ENCODE measurements around the gene MAD2L1. TPM values are rescaled to one million over a fixed set of nuclear protein-coding genes. Genes with fewer than 3 reads are reported as not detected.
"Not testable (repeated sequence)": the region's sequence is repeated elsewhere in the genome, so short reads cannot be mapped to it uniquely, and the experiment has no call there.

Gene MAD2L1
- total RNA-seq, 2 experiments from 2014 or later: 92.0 to 96.6 TPM

DNA sequence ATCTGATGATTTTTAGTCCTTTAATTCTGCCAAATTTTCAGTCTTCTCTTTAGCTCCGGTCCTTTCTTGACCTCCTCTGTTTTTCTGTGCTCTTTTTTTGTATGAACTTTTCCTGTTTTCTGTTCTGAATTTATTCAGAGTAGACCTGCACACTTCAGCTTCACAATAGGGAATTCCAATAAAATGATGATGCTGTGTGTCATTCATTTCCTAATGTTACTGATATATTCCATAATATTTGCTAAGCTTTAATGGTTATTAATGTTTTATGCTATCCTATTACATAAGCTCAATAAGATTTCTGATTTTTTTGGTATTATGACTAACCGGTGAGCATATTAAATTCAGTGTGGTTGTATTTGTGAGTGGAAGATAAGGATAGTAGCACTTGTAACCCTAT, 13.9 kb upstream of the MAD2L1 start:
- Mint-ChIP-seq H3K4me1 (ENCODE audit: low read depth) (no peaks in the 10 kb centered on the region), H3K27me3 (no peaks in the 10 kb centered on the region), H3K9me3 (no peaks in the 10 kb centered on the region), H3K36me3 (no peaks in the 10 kb centered on the region), H3K4me3 (no peak overlapping the region), H3K27ac (no peak overlapping the region)
- CTCF ChIA-PET: no interaction called here
- POLR2A ChIA-PET: no interaction called here
- no peak for DNase-seq
- intact Hi-C loops (cut with micrococcal nuclease): no loop called here

DNA sequence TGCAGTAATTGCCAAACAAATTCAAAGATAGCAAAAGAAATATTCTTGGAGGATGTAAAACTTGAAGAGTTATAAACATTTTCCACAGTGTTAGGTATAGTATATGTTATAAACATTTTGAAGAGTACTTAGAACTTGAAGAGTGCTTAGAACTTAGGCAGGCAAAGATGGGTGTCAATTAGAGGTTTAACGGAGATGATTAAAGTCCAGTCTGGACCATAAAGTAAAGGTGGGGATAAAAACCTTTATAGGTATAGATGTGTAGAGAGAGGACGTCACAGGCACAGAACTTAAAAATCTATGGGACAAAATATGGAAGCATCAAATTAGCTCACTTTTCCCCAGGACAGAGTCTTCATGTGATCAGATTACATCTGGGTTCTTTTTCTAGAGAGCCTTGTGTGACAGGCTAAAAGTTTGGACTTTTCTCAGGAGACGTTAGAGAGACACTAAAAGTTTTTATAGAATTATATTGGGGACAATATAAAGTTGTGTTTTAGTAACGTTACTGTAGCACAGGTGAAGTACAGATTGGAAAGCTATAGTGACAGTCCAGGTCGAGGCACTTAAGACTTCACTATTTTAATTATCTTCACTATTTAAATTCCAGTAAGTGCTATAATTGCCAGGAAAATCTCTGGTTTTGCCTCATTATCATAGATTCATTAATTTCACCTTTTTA, 13.3 kb upstream of the MAD2L1 start:
- DNase-seq: no peak
- Mint-ChIP-seq H3K27ac (no peak overlapping the region), H3K9me3 (no peaks in the 10 kb centered on the region), H3K27me3 (no peaks in the 10 kb centered on the region), H3K36me3 (no peaks in the 10 kb centered on the region), H3K4me1 (ENCODE audit: low read depth) (no peaks in the 10 kb centered on the region), H3K4me3 (no peak overlapping the region)
- ChIA-PET POLR2A (no interaction called here), CTCF (no interaction called here)
- intact Hi-C loops (cut with micrococcal nuclease): no loop called here

DNA sequence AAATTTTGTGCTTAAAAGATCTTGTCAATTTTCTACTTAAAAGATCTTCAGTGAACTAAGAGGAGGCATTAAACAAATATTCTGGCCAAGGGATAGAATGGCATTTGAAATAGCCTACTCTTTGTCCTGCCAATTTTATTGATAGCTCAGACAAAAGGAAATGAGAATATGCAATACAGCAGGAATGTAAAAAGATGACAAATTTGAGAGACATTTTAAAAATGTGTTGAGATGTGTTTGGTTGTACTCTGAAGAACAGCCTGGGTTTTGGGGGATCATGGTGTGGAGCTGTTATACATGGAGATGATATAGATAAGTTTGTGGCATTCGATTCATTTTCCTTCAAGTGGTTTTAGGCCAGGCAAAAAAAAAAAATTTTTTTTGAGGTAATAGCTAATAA, 11.6 kb upstream of the MAD2L1 start:
- ChIA-PET CTCF (no interaction called here), POLR2A (no interaction called here)
- no peaks in the 10 kb centered on the region for H3K27me3 Mint-ChIP-seq
- no peak overlapping the region for H3K27ac Mint-ChIP-seq
- intact Hi-C loops (cut with micrococcal nuclease): no loop called here
- no peak overlapping the region for H3K4me3 Mint-ChIP-seq
- no peaks in the 10 kb centered on the region for H3K9me3 Mint-ChIP-seq
- no peaks in the 10 kb centered on the region for H3K36me3 Mint-ChIP-seq
- no peak for DNase-seq
- H3K4me1 Mint-ChIP-seq (ENCODE audit: low read depth): no peaks in the 10 kb centered on the region

DNA sequence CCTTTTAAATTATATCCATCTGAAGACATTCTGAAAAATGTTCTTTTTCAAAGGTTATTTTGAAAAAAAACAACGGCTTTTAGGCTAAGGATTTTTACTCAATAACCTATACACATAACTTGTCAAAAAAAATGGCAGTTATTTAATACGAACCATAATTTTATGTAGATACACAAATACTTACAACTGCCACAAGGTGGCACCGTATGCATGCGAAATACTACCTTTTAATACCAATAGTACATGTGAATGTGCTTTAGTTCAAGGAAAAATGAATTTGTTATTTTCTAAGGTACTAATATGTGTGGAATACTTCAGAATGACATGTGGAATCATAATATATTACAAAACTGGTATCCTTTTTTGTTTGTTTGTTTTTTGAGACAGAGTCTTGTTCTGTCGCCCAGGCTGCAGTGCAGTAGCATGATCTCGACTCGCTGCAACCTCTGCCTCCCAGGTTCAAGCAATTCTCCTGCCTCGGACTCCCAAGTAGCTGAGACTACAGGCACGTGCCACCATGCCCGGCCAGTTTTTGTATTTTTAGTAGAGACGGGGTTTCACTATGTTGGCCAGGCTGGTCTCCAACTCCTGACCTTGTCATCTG, 4.6 kb upstream of the MAD2L1 start:
- H3K4me1 Mint-ChIP-seq (ENCODE audit: low read depth): peaks cover 25% of the 10 kb centered on the region
- DNase-seq: peak; percentile 55
- no peaks in the 10 kb centered on the region for H3K27me3 Mint-ChIP-seq
- no peak overlapping the region for H3K27ac Mint-ChIP-seq
- H3K9me3 Mint-ChIP-seq: no peaks in the 10 kb centered on the region
- CTCF ChIA-PET: no interaction called here
- intact Hi-C loops (cut with micrococcal nuclease): loop anchor here (1.0 to 5.0 kb wide), 4 partner anchors 85 to 1236 kb away; no protein-coding TSS in a partner anchor
- H3K4me3 Mint-ChIP-seq: no peak overlapping the region
- POLR2A ChIA-PET: no interaction called here
- peaks cover 4% of the 10 kb centered on the region for H3K36me3 Mint-ChIP-seq

DNA sequence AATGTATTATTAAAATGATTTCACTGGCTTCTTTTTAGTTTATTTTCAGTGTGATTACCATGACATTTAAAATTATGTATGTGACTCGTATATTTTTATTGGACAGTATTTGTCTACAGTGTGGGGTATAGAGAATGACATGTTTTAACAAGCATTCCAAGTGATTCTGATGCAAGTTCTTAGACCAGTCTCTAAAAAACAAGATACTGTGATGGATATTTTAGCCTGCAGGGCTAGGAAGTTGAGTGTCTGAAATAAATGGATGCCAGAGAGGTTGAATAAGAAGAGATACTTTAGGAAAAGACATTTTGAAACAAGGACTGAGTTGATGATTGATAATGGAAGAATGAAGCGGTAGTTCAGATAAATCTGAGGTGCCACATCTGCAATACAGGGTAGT, 3.5 kb upstream of the MAD2L1 start:
- ChIA-PET CTCF (no interaction called here), POLR2A (no interaction called here)
- no peak overlapping the region for H3K4me3 Mint-ChIP-seq
- no peak for DNase-seq
- no peaks in the 10 kb centered on the region for H3K27me3 Mint-ChIP-seq
- H3K27ac Mint-ChIP-seq: no peak overlapping the region
- no peaks in the 10 kb centered on the region for H3K9me3 Mint-ChIP-seq
- intact Hi-C loops (cut with micrococcal nuclease): loop anchor here (5.0 kb wide), 2 partner anchors 647 to 1237 kb away; no protein-coding TSS in a partner anchor
- peaks cover 26% of the 10 kb centered on the region for H3K4me1 Mint-ChIP-seq (ENCODE audit: low read depth)
- H3K36me3 Mint-ChIP-seq: peaks cover 9% of the 10 kb centered on the region

DNA sequence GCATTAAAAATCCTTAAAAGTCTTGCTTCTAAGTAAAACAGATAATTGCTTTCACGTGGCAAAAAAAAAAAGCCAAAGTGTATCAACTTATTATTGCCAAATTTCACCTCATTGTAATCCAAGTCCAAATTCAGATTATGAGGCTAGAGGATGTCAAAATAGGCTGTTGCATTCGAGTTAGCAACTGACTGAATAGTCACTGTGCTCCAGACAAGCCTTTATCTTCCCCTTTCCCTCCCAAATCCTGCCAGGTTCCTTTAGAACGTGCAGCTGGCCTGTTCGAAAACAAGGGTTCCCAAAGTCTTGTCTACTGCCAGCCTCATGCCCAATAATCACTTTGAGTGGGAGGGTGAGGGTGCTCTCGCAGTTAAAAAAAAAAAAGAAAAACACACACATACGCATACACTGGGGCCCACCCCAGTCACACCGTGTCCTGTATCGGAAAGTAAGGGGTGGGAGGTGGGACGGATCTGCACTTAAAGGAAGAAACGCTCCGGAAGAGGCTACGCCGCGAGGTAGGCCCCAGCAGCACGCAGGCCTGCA, 603 bp downstream of the MAD2L1 start:
- CTCF ChIA-PET: interaction anchor here (0.9 kb wide), 2 partner anchors 9 to 862 kb away, joined by 3 to 4 read pairs; no protein-coding TSS in a partner anchor
- Mint-ChIP-seq H3K27me3 (no peaks in the 10 kb centered on the region), H3K4me1 (ENCODE audit: low read depth) (peaks cover 58% of the 10 kb centered on the region)

DNA sequence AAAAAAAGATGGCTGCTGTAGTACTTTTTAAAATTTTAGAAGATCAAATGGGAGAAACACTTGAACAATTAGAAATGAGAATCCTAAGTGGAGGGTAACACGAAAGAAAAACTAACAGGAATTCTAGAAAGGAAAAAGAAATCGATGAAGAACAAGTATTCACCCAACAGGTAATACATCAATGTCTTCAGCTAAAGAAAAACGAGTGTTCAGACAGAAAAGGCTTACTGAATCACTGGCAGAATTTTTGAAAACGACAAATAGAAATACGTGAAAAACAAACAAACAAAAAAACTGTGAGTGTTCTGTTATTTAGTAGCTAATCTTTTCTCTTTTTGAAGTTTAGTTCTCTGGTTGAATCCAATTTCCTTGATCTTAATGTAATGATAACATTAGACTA, 1.8 kb downstream of the MAD2L1 start:
- H3K4me3 Mint-ChIP-seq: peak overlapping the region; percentile 57
- ChIA-PET POLR2A (no interaction called here), CTCF (no interaction called here)
- H3K27ac Mint-ChIP-seq: peak overlapping the region; percentile 70
- intact Hi-C loops (cut with micrococcal nuclease): no loop called here
- peaks cover 59% of the 10 kb centered on the region for H3K4me1 Mint-ChIP-seq (ENCODE audit: low read depth)
- H3K9me3 Mint-ChIP-seq: no peaks in the 10 kb centered on the region
- H3K36me3 Mint-ChIP-seq: peaks cover 45% of the 10 kb centered on the region
- no peaks in the 10 kb centered on the region for H3K27me3 Mint-ChIP-seq
- no peak for DNase-seq

More for the DNA sequence above, 603 bp downstream of the MAD2L1 start:
- POLR2A ChIA-PET: interaction anchor here (1.4 to 1.5 kb wide), 2 partner anchors 15 to 1028 kb away, joined by 3 read pairs; no protein-coding TSS in a partner anchor
- Mint-ChIP-seq H3K9me3 (no peaks in the 10 kb centered on the region), H3K36me3 (peaks cover 38% of the 10 kb centered on the region), H3K27ac (peak overlapping the region; percentile 99), H3K4me3 (peak overlapping the region; percentile 98)
- DNase-seq: no peak
- intact Hi-C loops (cut with micrococcal nuclease): loop anchor here (1.0 kb wide), 4 partner anchors 612 to 1788 kb away; partner anchors contain the start of gene USP53

DNA sequence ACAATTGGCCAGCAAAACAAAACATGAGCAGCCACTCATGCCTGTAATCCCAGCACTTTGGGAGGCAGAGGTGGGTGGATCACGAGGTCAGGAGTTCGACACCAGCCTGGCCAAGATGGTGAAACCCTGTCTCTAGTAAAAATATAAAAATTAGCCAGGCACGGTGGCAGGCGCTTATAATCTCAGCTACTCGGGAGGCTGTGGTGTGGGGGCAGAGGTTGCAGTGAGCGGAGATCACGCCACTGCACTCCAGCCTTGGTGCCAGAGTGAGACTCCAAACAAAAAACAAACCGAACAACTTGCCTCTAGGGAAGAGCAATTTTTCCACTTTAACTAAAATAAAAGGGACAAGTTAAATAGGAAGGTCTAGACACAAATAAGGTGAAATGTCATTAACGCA, 2.9 kb downstream of the MAD2L1 start:
- intact Hi-C loops (cut with micrococcal nuclease): not testable (repeated sequence)

DNA sequence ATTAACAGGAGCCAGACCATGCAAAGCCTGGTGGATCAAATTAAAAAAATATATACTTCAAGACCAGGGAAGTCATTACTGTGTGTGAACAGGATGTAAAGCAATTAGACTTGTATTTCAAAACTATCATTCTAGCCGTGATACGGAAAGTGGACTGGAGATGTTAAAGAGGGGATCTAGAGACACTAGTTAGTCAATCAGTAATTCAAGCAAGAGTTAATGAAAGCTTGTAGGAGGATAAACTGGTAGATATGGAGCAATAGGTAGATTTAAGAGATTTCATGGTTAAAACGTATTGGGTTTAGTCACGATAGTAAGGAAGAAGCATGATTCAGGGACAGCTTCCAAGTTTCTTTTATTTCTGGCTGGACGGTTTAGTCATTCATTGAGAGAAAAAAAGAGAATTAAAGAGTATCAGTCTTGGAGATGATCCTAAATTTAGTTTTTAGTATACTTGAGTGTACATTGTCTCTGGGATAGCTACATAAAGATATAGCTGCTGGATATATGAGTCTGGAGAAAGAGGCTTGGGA, 3.9 kb downstream of the MAD2L1 start:
- DNase-seq: no peak
- Mint-ChIP-seq H3K27me3 (no peaks in the 10 kb centered on the region), H3K4me1 (ENCODE audit: low read depth) (peaks cover 44% of the 10 kb centered on the region), H3K27ac (no peak overlapping the region), H3K9me3 (no peaks in the 10 kb centered on the region), H3K36me3 (peaks cover 56% of the 10 kb centered on the region), H3K4me3 (no peak overlapping the region)
- intact Hi-C loops (cut with micrococcal nuclease): no loop called here
- POLR2A ChIA-PET: no interaction called here
- CTCF ChIA-PET: interaction anchor here (1.7 kb wide), 1 partner anchor 434 kb away, joined by 6 read pairs; the partner anchor contains the start of gene PDE5A

More for the DNA sequence above, 2.9 kb downstream of the MAD2L1 start:
- H3K9me3 Mint-ChIP-seq, POLR2A ChIA-PET, DNase-seq, CTCF ChIA-PET, H3K4me3 Mint-ChIP-seq, H3K27me3 Mint-ChIP-seq: not testable (repeated sequence)
- Mint-ChIP-seq H3K27ac (peak overlapping the region; percentile 34), H3K36me3 (peaks cover 53% of the 10 kb centered on the region), H3K4me1 (ENCODE audit: low read depth) (peaks cover 52% of the 10 kb centered on the region)

DNA sequence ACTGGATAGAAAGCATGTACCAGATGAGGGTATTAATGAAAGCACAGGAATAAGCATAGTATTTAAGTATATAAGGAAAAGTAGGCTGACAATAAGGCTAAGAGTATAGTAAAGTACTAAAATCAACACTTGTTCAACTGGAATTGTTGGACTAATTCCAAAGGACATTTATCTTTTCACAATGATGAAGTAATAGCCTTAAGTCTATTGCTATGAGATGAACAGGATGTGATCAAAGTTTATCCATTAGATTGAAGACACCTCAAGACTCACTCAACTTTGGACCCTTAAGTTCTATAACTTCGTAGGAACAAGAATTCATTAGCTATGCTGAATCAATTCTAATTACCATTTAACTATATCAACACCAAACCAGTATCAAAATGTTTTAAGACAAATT, 7.6 kb downstream of the MAD2L1 start:
- DNase-seq: no peak

DNA sequence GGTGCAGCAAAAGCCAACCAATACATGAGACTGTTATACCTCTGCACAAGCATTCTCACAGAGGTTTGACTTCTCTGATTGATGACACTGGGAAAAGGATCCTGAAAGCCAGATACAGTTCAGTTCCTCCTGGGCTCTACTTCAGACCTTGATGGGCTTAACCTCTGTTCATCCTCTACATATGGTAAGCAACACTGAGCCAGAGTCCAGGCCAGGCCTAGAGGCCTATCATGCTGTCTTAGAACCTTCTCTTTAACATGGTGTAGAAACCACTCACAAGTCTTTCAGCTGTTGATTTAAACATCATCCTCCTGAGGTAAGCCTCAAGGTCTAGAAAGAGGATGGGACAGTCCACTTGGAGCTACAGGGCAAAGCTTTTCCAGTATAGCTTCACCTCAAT, 9.2 kb downstream of the MAD2L1 start:
- Mint-ChIP-seq H3K27ac (no peak overlapping the region), H3K4me1 (ENCODE audit: low read depth) (peaks cover 14% of the 10 kb centered on the region), H3K27me3 (no peaks in the 10 kb centered on the region), H3K9me3 (no peaks in the 10 kb centered on the region), H3K4me3 (no peak overlapping the region), H3K36me3 (peaks cover 33% of the 10 kb centered on the region)
- DNase-seq: no peak
- ChIA-PET POLR2A (no interaction called here), CTCF (interaction anchor here (1.0 to 5.7 kb wide), 3 partner anchors 9 to 429 kb away, joined by 4 to 29 read pairs (median 4); partner anchors contain the start of gene PDE5A)
- intact Hi-C loops (cut with micrococcal nuclease): no loop called here

More for the DNA sequence above, 7.6 kb downstream of the MAD2L1 start:
- ChIA-PET POLR2A (no interaction called here), CTCF (no interaction called here)
- Mint-ChIP-seq H3K36me3 (peaks cover 48% of the 10 kb centered on the region), H3K27me3 (no peaks in the 10 kb centered on the region), H3K4me1 (ENCODE audit: low read depth) (peaks cover 30% of the 10 kb centered on the region), H3K27ac (no peak overlapping the region), H3K4me3 (no peak overlapping the region), H3K9me3 (no peaks in the 10 kb centered on the region)
- intact Hi-C loops (cut with micrococcal nuclease): no loop called here

DNA sequence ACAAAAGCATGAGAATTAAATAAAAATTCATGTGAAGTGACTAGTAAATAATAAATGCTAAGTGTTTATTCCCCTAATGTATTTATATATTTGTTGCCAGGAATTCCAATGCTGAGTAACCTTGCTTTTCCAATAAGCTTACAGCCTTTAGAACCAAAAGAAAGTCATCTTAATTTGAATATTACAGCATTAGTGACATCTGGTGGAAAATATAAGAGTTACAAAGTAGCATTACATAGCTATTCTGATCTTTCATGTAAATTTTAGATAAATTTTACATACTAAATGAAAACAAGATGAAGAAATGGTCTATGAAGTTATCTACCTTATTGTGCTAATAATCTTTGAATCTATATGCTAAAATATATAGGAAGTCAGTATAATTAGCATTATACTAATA, 10.4 kb downstream of the MAD2L1 start:
- POLR2A ChIA-PET: no interaction called here
- intact Hi-C loops (cut with micrococcal nuclease): no loop called here
- no peak overlapping the region for H3K4me3 Mint-ChIP-seq

More for the DNA sequence above, 10.4 kb downstream of the MAD2L1 start:
- Mint-ChIP-seq H3K36me3 (peaks cover 27% of the 10 kb centered on the region), H3K9me3 (no peaks in the 10 kb centered on the region), H3K4me1 (ENCODE audit: low read depth) (peaks cover 7% of the 10 kb centered on the region), H3K27me3 (no peaks in the 10 kb centered on the region), H3K27ac (no peak overlapping the region)
- CTCF ChIA-PET: interaction anchor here (0.9 to 5.7 kb wide), 4 partner anchors 7 to 1075 kb away, joined by 3 to 29 read pairs (median 4); partner anchors contain the start of gene PDE5A
- no peak for DNase-seq
